AG09309 (cell line): ENCODE results near the gene KRTAP10-4.

Source experiments
- DNase-seq: peaks from one replicate; pipeline ENCODE4 v3.0.0-alpha.2; 2010; ENCODE audit warnings: low read depth
- H3K4me3 ChIP-seq: 2 replicates; pipeline ENCODE4 v1.5.1; 2011; ENCODE audit warnings: mild to moderate bottlenecking, low read depth, low read length, moderate library complexity; ENCODE audit not compliant: control insufficient read depth
- CTCF ChIP-seq: IDR thresholded peaks from 2 replicates; pipeline ENCODE4 v1.5.1; 2011; ENCODE audit warnings: mild to moderate bottlenecking, low read depth, low read length, inconsistent platforms; ENCODE audit not compliant: insufficient read depth, control insufficient read depth; ENCODE audit errors: missing control alignments

The KRTAP10-4 gene

GRCh38 chr21:44614161-44614631, 40.7 kb downstream of the KRTAP10-4 start:
- no peak for TF ChIP-seq CTCF
- H3K4me3 ChIP-seq: no peak overlapping the region
- no peak for DNase-seq

- H3K4me3 ChIP-seq: no peak overlapping the region
- no peak for DNase-seq
- TF ChIP-seq CTCF: no peak
Measured at GRCh38 chr21:44614961-44615391, 41.4 kb downstream of the KRTAP10-4 start.

GRCh38 chr21:44615466-44615865, 41.9 kb downstream of the KRTAP10-4 start:
- no peak for DNase-seq
- TF ChIP-seq CTCF: no peak
- no peak overlapping the region for H3K4me3 ChIP-seq

- no peak for DNase-seq
- no peak overlapping the region for H3K4me3 ChIP-seq
Measured at GRCh38 chr21:44615911-44616590, 42.5 kb downstream of the KRTAP10-4 start.

GRCh38 chr21:44616591-44616926, 43.0 kb downstream of the KRTAP10-4 start:
- H3K4me3 ChIP-seq: no peak overlapping the region
- no peak for TF ChIP-seq CTCF
- DNase-seq: no peak

More at GRCh38 chr21:44615911-44616590, 42.5 kb downstream of the KRTAP10-4 start:
- TF ChIP-seq CTCF: no peak

GRCh38 chr21:44617071-44617501, 43.6 kb downstream of the KRTAP10-4 start:
- H3K4me3 ChIP-seq: no peak overlapping the region
- no peak for TF ChIP-seq CTCF
- no peak for DNase-seq
